ENCODE data around the gene CASK.

CASK gene

DNA sequence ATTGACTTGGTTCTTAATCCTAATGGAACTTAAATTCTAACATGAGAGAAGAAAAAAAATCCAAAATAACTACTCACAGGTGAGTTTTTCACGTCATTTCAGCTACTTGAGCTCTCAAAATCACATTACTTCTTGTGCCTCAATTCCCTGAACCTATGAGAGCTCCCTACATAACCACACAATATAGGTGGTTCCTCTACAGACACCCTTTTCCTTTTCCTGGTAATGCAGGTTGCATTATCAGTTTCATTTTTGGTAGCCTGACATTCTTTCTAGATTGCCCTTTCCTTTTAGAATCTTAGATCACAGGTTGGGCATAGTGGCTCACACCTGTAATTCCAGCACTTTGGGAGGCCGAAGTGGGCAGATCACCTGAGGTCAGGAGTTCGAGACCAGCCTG lies 230.3 kb downstream of the CASK start:
- in situ Hi-C loops (cut with HindIII; ENCODE audit: low pct_ligation_motif_present, low sequenced_read_pairs) = no loop called here
- DNase-seq = no peak
- H3K27me3 ChIP-seq (replicated peaks) = no peaks in the 10 kb centered on the region

DNA sequence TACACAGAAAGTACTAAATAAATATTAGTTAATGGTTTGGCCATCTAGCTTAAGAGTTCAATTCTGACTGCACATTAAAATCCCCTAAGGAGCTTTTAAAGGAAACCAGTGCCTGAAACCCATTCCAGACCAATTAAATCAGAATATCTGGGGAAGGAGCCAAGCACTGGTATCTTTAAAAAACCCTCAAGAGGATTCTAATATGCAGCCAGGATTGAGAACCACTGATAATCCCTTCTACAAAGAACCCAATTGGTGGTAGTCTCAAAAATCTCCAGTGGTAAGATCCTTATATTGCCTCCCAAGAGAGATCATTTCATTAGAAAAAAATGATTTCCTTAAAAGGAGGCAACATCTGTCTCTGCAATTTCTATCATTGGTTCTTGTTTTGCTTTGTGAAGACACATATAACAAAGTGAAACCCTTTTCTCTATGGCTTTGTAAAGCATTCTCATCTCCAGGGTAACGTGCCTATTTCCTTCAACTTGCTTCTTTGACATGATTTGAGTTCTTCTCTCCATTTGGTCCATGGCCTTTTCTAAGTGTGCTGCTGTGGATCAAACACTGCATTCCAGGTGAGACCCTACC lies 231.1 kb downstream of the CASK start:
- Histone ChIP-seq H3K4me3 (ENCODE audit: low read depth, low read length) (no peak overlapping the region), H3K27me3 (replicated peaks) (no peaks in the 10 kb centered on the region), H3K27ac (peak overlapping the region; percentile 30), H3K36me3 (replicated peaks) (no peaks in the 10 kb centered on the region)
- in situ Hi-C loops (cut with HindIII; ENCODE audit: low pct_ligation_motif_present, low sequenced_read_pairs) = no loop called here
- peak; percentile 47 for DNase-seq
- TF ChIP-seq, protein P1, sequence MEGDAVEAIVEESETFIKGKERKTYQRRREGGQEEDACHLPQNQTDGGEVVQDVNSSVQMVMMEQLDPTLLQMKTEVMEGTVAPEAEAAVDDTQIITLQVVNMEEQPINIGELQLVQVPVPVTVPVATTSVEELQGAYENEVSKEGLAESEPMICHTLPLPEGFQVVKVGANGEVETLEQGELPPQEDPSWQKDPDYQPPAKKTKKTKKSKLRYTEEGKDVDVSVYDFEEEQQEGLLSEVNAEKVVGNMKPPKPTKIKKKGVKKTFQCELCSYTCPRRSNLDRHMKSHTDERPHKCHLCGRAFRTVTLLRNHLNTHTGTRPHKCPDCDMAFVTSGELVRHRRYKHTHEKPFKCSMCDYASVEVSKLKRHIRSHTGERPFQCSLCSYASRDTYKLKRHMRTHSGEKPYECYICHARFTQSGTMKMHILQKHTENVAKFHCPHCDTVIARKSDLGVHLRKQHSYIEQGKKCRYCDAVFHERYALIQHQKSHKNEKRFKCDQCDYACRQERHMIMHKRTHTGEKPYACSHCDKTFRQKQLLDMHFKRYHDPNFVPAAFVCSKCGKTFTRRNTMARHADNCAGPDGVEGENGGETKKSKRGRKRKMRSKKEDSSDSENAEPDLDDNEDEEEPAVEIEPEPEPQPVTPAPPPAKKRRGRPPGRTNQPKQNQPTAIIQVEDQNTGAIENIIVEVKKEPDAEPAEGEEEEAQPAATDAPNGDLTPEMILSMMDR (IDR thresholded peaks at IDR 0.05; ENCODE audit: low read depth, low read length, missing control alignments) = no peak

More for the DNA sequence above, 230.3 kb downstream of the CASK start:
- no peaks in the 10 kb centered on the region for H3K36me3 ChIP-seq (replicated peaks)
- no peak overlapping the region for H3K4me3 ChIP-seq (ENCODE audit: low read depth, low read length)
- TF ChIP-seq, protein P1 (IDR thresholded peaks at IDR 0.05; ENCODE audit: low read depth, low read length, missing control alignments) = no peak
- H3K27ac ChIP-seq = no peak overlapping the region

DNA sequence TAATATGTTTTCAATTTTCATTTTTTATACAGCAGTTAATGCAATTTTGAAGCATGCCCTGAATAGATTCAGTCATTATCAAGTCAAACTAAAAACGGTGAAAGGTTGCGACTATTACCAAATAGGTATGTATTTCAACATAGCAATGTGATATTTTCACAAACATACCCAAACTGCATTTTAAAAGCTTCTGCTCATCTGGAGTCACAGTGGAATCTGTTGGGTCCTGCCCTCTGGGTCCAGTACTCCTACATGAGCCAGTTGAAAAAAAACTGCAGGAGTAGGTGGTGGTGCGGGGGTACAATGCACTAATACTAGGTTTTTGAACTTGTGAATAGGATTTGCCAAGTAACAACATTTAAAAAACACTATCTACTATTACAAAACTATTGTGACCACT lies 233.6 kb downstream of the CASK start:
- TF ChIP-seq, protein P1 (IDR thresholded peaks at IDR 0.05; ENCODE audit: low read depth, low read length, missing control alignments) = no peak
- in situ Hi-C loops (cut with HindIII; ENCODE audit: low pct_ligation_motif_present, low sequenced_read_pairs) = no loop called here
- no peak for DNase-seq
- H3K27ac ChIP-seq = no peak overlapping the region
- H3K36me3 ChIP-seq (replicated peaks) = no peaks in the 10 kb centered on the region
- no peaks in the 10 kb centered on the region for H3K27me3 ChIP-seq (replicated peaks)
- H3K4me3 ChIP-seq (ENCODE audit: low read depth, low read length) = no peak overlapping the region

DNA sequence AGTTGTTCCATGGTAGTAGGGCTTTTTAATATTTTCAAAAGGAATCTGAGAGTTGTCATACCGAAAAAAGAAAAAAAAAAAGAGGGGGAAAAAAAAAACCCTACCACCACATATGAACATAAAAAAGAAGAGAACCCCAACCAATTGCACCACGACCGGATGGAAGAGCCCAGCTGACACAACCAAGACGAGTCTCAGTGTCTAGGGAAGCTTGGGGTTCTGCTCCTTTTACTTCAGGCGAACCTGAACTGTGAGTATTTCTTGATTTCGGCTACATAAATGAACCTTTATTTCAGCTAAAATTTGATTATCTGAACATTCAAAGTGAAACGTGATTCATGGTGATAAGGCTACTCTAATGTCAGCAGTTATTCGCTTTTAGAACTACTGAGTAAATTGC lies 234.5 kb downstream of the CASK start, which contains the start of gene GPR34:
GPR34 (plus strand) TSS at position 139 of the 400 bp plus-strand sequence. CDS start 6,661 bp downstream, outside the sequence.
- H3K27ac ChIP-seq = no peak within 1 kb of the TSS
- DNase-seq = no peak

DNA sequence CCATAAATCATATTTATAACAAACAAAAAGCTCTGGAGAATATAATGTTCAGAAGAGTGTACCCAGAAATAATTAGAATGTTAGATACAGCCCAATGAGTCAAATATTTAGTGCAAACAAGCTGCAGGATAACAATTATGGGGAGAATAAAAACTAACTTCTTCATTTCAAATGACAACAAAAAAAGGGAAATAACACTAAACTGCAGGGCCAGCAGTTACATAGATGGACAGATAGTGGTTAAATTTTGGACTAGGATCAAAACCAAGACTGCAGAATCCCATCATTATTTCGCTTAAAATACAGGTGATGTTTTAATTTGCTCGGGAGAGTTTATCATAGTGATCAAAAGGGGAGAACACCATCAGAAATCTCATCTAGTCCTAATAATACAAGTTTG lies 235.2 kb downstream of the CASK start:
- in situ Hi-C loops (cut with HindIII; ENCODE audit: low pct_ligation_motif_present, low sequenced_read_pairs) = no loop called here
- H3K4me3 ChIP-seq (ENCODE audit: low read depth, low read length) = no peak overlapping the region
- DNase-seq = no peak
- TF ChIP-seq, protein P1 (IDR thresholded peaks at IDR 0.05; ENCODE audit: low read depth, low read length, missing control alignments) = no peak
- H3K27me3 ChIP-seq (replicated peaks) = no peaks in the 10 kb centered on the region
- no peaks in the 10 kb centered on the region for H3K36me3 ChIP-seq (replicated peaks)
- no peak overlapping the region for H3K27ac ChIP-seq

More for the DNA sequence above, 234.5 kb downstream of the CASK start, which contains the start of gene GPR34:
- TF ChIP-seq, protein P1 (IDR thresholded peaks at IDR 0.05; ENCODE audit: low read depth, low read length, missing control alignments) = no peak
- H3K36me3 ChIP-seq (replicated peaks) = no peaks in the 10 kb centered on the region
- no peaks in the 10 kb centered on the region for H3K27me3 ChIP-seq (replicated peaks)
- no peak within 1 kb of the TSS for H3K4me3 ChIP-seq (ENCODE audit: low read depth, low read length)
- in situ Hi-C loops (cut with HindIII; ENCODE audit: low pct_ligation_motif_present, low sequenced_read_pairs) = no loop called here

DNA sequence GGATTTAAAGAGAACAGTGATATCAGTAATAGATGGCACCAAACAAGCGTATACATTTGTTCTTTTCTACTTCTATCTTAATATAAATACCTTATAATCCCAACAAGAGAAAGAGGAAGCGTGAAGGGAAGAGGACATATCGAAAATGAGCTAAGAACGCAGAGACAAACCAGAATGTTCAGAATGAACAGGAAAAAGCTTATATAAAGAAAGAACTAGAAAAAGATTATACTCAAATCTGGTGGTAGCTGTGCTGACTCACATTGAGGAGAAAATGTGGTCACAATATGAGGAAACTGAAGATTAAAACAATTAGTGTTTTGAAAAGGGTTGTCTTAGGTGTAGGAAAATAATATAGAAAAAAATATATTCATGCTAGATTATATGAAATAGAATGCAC lies 236.6 kb downstream of the CASK start:
- TF ChIP-seq, protein P1 (IDR thresholded peaks at IDR 0.05; ENCODE audit: low read depth, low read length, missing control alignments) = no peak
- in situ Hi-C loops (cut with HindIII; ENCODE audit: low pct_ligation_motif_present, low sequenced_read_pairs) = no loop called here
- no peaks in the 10 kb centered on the region for H3K27me3 ChIP-seq (replicated peaks)
- H3K36me3 ChIP-seq (replicated peaks) = no peaks in the 10 kb centered on the region
- no peak overlapping the region for H3K4me3 ChIP-seq (ENCODE audit: low read depth, low read length)
- DNase-seq = no peak
- H3K27ac ChIP-seq = no peak overlapping the region
